SK-N-DZ (cell line): ENCODE measurements around the gene RGL1.
"Not testable (repeated sequence)": the region's sequence is repeated elsewhere in the genome, so short reads cannot be mapped to it uniquely, and the experiment has no call there.

Experiments
- DNase-seq: peaks from one replicate; pipeline ENCODE4 v3.0.0-alpha.2; 2015; ENCODE audit warnings: low spot score

The RGL1 gene

DNA sequence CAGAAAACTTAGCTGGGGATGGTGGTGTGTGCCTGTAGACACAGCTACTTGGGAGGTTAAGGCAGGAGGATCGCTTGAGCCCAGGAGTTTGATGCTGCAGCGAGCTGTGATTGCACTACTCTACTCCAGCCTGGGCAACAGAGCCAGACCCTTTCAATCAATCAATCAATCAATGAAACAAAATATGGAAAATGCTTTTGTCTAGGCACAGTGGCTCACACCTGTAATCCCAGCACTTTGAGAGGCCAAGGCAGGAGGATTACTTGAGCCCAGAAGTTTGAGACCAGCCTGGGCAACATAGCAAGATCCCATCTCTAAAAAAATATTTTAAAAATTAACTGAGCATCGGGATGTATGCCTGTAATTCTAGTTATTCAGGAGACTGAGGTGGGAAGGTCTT is 19.0 kb upstream of the RGL1 start:
- DNase-seq = not testable (repeated sequence)

DNA sequence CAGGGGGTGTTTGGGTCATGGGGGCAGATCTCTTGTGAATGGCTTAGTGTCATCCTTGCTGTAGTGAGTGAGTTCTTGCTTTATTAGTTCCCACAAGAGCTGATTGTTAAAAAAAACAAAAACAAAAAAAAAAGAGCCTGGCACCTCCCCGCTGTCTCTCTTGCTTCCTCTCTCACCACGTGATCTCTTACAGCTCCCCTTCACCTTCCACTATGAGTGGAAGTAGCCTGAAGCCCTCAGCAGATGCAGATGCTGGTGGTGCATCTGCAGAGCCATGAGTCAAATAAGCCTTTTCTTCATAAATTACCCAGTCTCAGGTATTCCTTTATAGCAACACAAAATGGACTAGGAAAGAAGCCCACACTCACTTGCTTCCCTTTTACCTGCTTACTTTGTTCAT is 17.2 kb upstream of the RGL1 start:
- DNase-seq = no peak

DNA sequence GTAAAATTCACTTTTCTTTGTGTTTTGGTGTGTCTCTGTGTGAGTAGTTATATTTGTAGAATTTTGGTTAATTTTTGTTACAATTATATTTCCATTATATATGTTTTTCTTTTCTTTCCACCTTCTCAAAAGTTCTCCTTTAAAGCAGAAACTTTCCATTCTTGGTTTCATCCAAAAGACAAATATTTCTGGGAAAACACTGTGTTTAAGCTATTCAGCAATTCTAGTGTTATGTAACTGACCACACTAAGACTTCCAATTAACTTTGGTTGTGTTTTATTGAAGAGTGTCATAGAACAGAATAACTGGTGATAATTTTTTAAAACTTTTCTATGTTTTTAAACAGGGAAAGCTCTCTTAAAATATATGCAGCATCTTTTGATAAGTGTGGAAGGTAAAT is 13.6 kb upstream of the RGL1 start:
- DNase-seq = no peak

DNA sequence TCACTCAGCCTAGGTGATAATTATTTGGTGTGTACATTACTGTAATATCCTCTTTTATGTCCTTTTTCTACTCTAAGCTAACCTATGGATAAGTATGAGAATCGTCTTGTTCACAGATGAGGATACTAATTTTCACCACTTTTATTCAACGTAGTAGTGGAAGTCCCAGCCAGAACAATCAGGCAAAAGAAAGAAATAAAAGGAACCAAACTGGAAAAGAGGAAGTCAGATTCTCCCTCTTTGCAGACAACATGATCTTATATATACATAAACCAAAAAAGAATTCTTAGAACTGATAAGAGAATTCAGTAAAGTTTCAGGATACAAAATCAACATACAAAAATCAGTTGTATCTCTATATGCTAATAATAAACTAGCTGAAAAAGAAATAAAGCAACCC is 12.6 kb upstream of the RGL1 start:
- DNase-seq = no peak

DNA sequence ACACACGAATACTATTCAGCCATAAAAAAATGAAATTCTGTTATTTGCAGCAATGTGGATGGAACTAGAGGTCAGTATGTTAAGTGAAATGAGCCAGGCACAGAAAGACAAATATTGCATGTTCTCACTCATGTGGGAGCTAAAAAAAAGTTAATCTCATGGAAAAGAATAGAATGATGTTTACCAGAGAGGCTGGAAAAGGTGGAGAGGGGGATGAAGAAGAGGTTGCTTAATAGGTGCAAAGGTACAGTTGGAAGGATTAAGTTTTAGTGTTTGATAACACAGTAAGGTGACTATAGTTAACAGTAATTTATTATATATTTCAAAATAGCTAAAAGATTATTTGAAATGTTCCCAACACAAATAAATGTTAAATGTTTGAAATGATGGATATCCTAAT is 10.8 kb upstream of the RGL1 start:
- no peak for DNase-seq

DNA sequence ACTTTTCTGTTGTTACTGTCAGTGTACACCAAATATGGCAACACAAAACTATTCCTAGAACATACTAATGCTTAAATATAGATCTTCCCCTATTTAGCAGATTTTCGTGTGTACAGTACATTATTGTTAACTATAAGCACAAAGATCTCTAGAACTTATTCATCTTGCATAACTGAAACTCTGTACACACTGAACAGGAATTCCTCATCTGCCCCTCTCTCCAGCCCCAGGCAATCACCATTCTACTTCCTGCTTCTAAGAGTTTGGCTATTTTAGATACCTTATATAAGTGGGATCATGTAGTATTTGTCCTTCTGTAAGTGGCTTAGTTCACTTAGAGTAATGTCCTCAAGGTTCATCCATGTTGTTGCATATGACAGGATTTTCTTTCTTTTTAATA is 4.5 kb upstream of the RGL1 start:
- DNase-seq = no peak

DNA sequence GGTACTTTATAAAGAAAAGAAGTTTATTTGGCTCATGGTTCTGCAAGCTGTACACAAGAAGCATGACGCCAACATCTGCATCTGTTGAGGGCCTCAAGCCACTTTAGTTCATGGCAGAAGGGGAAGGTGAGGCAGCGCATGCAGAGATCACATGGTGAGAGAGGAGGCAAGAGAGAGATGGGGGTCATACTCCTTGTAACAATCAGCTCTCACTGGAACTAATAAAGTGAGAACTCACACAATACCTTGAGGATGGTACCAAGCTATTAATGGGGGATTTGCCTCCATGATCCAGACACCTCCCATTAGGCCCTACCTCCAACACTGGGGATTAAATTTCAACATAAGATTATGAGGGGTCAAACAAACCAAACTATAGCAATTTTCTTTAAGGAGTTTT is 3.3 kb upstream of the RGL1 start:
- no peak for DNase-seq

DNA sequence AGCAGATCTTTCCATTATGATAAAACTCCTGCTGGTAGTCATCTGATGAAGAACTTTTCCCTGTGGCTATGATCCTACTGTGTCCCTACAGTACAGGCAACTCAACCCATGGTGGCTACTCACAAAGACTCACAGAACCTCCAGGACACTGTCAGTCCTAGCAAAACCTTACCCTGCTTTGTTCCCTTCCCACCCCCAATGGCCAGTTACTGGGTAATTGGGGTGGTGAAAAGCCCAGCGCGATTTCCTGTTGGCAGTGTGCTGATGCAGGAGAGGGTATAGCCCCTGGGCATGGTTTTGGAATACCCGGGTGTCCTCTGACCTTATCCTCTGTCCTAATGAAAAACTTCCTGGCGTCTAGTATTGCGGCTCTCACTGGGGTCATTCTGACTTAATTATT is 533 bp upstream of the RGL1 start:
- DNase-seq = no peak

DNA sequence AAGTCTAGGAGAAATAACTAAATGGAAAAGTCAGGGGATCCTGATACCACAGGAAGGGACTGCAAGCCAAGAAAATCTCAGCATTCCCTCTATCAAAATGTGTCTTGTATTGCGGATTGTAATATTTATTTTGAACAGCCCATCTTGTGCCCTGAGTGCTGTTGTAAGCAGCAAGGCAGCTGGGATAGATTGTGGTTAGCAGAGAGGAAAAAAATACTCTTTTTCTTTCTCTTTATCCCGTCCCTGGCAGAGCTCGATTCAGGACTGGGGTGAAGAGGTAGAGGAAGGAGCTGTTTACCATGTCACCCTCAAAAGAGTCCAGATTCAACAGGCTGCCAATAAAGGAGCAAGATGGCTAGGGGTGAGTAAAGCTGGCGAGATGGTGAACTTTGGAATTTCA is 1.2 kb downstream of the RGL1 start:
- no peak for DNase-seq

DNA sequence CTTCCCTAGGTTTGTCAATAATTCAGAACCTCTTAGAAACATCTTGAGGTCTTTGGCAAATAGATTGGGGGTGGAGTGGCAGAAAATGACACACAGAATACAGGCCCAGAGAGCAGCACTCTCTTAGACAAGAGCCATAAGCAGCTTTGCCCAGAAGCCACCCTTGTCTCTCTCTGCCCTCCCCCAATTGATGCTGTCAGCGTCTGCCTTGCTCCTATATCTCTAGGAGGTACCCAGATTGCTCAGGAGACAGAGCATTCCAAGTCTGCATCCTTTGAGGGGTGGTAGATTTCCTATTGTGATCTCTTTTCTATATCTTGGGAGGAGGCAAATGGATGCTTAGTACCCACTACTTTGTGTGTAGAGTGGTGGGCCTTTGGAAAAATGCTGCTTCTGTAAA is 1.8 kb downstream of the RGL1 start:
- DNase-seq = no peak

DNA sequence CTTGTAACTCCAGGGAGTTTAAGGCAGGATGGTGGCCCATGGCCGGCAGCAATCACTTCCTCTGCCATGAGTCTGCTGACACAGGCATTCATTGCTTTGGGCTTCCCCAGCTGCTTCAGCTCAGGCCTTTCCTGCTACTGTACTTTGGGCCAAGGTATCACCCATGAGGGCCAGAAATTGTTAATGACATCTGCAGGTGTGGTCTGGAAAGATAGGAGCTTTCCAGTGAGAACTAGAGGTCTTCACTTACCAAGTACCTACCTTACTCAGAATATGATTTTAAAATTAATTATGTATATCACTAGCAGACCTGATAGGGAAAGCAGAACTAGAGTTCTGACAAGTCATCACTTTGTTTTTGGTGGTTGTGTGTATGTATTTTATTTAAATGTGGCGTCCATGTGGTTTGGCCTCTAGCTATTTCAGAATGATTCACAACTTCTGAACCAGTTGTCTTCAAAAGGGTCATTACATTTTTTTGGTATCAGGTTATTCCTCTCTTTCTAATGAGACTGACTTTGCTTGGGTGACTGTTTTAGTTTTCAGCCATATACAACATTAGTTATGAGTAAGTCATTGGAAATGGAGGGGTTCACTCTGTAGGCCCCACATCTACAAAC is 2.7 kb downstream of the RGL1 start:
- DNase-seq = no peak

DNA sequence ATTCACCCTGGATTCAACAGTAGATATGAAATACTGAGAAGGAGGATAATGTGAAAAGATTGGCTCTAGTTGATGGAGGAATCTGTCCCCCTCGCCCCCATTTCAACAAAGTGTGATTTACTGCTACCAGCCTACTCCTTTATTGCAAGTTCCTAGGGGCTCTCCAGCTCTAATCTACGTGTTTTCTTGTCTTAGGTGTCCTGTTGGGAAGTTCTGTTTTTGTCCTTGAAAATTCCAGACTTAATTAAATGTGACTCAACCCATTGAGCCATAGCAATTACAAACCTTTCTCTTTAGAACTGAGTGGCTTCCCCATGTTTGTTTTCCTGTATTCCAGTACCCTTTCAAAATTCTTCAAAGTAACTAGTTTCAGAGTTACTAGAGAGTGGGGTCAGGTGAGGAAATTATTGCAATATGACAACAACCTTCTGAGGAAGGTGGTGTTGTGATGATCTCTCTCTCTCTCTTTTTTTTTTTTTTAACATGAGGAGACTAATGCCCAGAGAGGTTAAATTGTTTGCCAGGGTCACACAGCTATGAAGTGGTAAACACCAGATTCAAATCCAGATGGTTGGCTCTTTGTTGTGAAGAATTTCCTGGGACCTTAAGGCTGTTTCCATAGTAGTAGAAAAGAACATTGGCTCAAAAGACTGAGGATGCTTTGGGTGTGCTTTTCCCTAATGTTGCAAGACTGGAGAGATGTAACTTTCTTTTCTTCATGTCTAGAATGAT is 3.5 kb downstream of the RGL1 start:
- DNase-seq = no peak

DNA sequence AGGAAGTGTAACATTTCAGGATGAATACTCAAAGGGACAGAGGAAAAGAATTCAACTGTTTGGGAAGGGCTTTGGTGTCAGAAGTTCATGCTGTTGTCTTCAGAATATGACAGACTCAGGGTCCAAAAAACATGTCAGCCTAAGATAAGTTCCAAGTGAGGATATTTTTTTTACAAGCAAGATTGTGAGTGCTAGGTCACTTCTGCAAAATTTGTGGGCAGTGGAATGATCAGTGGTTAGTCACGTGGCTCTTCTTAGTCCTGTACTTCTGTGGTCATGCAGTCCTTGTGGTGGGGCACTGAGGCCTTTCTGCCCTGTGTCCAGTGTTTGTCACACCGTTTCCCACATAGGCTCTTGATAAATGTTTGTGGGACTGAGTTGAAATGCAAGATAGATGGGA is 5.2 kb downstream of the RGL1 start:
- no peak for DNase-seq

DNA sequence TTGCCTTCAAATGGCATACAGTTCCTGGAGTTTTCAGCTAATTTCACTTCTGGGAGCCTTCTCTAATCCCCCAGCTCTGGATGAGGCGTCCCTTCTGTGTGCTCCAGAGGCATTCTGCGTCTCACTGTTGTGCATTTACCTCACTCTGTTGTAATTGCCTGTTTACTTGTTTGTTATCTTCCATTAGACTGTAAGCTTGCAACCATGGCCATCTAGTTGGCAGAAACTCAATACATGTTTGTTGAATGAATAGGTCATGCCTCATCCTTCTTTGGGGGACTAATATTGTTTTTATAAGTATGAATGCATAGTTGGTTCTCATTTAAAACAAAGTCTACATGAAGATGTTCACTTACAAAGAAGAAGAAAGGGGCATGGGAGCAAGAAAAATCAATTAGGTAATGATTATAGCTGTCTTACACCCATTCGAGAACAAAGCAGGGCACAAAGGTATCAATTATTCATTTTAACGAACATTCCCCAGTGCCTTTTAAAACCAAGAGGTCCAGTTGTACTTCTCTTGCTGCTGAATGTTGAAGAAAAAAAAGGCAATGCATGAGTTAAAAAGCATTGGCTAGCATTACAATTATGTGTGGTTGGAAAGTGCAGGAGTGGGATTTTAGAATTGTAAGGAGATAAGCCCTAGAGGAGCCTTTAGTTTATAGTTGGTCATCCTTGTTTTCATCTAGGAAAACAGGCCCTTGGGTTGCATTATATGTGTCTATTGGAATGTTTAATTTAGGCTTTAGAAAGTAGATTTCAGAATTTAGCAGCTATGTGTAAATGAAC is 6.0 kb downstream of the RGL1 start:
- no peak for DNase-seq

DNA sequence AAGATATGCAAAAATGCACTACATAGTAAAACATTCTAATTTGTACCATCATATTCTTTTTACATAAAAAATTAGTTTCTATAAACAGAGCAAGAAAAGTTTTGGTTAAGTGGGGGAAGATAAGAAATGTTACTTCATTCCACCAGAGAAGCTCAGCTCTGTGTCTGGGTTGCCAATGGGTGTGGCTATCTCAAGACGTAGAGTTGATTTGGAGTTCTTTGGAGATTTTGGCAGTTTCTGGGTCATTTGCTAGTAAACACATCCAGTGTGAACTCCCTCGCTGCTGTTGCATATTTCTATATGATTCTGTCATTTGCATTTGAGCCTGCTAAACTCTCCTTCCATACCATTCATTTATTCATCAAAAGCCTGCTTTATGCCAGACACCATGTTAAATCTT is 7.2 kb downstream of the RGL1 start:
- DNase-seq = no peak

DNA sequence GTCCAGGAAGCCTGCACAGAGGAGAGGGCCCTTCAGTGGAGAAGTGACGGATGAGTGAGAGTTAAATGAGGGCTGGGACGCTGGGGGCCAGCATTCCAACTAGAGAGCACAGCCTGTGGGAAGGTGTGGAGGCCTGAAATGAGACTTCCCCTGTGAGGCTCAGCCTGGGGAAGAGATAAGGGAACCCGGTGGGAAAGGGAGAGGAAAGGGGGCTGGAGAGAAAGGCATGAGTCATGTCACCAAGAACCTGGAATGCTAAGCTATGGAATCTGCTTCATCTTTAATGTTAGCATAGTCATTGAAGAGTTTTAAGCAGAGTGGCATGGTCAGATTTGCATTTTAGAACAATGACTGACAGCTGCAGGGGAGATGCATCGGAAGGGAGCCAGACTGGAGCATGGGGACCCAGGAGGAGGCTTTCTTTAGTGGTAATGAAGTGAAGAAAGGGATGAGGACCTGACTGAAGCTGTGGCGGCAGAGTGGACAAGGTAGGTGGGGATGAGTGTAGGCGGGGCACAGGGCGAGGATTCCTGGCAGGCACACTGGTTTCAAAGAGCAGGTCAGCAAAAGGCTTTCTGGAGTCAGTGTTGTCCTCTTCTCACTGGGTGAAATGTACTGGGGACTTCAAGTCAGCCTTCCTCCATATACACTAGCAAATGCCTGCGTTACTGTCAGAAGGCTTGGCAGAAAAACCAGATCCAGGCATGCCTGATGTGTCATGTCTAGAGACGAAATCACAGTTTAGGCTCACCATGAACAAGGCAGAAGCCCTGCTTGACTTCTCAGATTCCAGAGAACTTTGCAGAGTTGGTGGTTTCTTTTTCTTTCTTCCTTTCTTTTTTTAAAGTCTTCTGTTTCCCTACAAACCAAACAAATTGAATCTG is 8.0 kb downstream of the RGL1 start:
- no peak for DNase-seq

DNA sequence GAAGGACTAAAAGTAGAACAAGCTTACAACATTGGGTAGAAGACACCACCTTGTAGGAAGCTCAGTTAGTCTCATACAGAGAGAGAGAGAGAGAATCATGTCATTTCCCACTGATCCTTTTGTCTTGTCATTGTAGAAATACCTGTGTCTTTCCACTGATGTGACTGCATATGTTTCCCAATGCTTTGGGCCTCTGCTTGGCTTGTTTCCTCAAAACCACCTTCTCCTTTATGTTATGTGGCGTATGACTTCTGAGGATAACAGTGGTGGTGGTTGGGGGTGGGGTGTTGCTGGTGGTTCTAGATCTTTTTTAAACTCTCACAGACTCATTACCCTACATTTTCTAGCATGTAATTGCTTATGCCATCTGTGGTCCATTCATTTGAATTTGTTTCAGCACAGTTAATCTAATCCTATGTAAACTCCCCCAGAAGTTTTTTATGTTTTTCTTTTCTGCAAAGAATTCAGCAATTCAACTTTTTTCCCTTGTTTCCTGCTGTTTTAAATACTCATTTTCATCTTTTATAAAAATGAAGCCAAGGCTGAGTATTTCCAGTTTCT is 9.3 kb downstream of the RGL1 start:
- DNase-seq = no peak

DNA sequence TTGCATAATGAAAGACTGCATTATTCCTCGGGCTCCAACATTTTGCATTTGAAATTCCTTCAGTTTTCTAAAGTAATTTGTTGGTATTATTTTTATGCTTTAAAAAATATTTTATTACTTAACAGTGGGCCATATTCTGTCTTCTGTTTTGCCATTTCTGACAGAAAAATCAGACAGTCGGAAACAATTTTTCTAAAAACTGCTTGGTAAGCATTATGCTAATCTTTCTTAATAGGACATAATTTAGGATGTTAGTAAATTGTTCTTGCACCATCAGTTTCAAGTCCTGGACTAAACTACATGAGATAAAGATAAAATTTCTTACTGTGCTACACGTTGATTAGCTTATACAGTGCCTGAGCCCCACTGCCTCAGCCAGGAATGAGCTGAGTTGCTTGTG is 11.2 kb downstream of the RGL1 start:
- no peak for DNase-seq

DNA sequence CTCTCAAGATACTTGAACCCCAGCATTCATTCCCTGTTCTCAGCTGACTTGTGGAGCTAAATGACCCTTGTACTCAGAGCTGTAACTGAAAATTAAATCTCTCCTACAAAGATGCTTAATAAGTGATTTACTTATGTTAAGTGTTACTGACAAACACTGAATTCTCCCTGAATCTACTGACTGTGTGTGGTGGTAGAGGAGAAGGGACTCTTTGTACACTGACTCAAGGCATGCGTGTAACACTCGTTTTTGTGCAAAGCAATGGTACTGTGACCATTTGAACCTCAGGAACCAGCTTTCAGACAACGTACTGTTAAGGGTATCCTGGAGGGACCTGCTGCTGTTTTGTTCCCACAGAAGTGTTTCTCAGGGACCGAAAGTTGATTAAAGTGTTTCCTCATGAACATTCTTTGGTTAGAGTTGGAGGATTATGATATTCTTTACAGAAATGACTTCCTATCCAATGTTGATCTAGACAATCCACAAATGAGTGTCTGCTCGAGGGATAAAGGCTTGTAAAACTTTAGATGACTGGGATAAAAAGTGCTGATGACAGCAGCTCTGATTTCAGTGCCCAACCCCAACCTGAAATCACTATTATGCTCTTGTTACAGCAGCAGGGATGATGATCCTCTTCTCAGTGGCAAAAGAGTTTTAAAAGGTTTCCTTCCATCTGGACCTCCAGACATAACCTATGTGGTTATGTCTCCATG is 12.8 kb downstream of the RGL1 start:
- no peak for DNase-seq

DNA sequence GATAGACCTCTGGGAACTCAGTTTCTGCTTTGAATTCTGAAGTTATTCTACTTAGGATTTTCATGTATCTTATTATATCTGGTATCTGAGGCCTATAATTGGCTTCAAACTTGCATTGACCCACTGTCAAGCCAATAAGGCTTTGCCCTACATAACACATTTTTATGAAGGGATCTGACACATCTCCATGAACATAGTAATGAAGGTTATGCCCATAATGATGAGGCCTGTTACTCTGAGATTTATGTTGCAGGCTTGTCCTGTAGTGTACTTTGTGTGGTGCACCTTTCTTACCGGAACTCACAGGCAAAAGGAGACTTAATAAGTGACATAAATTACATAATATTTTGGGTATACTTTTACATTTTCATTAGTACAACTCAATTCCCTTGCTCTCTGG is 14.1 kb downstream of the RGL1 start:
- no peak for DNase-seq

DNA sequence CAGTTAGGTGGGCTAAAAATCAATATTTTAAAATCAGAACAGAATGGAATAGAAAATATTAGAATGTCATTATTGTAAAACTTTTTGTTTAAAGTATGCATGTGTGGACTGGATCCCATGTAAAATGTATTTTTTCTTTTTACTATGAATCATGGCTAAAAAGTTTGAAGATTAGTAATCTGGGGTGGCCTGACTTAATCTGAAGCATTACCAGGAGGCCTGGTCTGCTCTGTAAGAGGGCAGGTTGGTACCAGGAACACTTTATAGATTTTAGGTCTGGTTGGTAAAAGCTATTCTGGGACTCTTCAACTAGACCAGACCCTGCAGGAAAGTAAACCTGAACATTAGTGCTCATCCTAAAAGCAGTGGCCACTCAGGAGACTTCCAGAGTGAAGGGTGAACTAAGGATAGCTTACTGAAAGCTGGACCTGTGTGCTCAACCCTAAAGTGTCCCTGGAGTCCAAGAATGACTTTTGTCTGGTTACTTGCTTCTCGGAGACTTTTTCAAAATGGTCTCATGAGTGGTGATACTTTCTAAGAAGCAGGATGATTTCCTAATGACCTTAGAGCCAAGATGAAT is 16.5 kb downstream of the RGL1 start:
- no peak for DNase-seq
